Lower leg skin (tissue), 3 donors: ENCODE measurements around the gene SYNPO2.

ENCODE experiments used
- CTCF ChIP-seq, 3 donors: fragments of 450-650 bp; IDR thresholded peaks; one replicate each; pipeline ENCODE4 v1.5.1; 2016; ENCODE audit warnings: antibody characterized with exemption in 3 of 3, mild to moderate bottlenecking in 3 of 3, moderate library complexity in 2 of 3
- POLR2A ChIP-seq, 2 donors: fragments of 450-650 bp; IDR thresholded peaks; one replicate each; pipeline ENCODE4 v1.6.1; 2016 to 2017; ENCODE audit warnings: antibody characterized with exemption in 2 of 2, mild to moderate bottlenecking in 1 of 2, moderate library complexity in 1 of 2

GRCh38 chr4:118879409-118879808, 9.2 kb upstream of the SYNPO2 start:
- no peak for TF ChIP-seq POLR2A (IDR thresholded peaks at IDR 0.05)
- TF ChIP-seq CTCF (IDR thresholded peaks at IDR 0.05) = no peak
